HepG2 (cell line): Measurements from ENCODE around the gene OGFOD3. TPM values are rescaled to one million over a fixed set of nuclear protein-coding genes. Genes with fewer than 3 reads are reported as not detected.

Experiments
- ATAC-seq: fragments of 200-7000 bp; cut with Tn5 transposase; 3 replicates; pipeline ENCODE4 v1.9.1; 2020; ENCODE audit warnings: mild to moderate bottlenecking, moderate library complexity
- BruUV-seq: library from RNA; stranded (reverse); fragments of 400-500 nt; replicated peaks from 2 replicates; lab custom pipeline; 2021; lab: Mats Ljungman, UMichigan
- CTCF ChIA-PET: fragments of 300-600 bp; formaldehyde crosslinking; extraction: SDS; loops from one replicate; lab custom pipeline; 2021; ENCODE audit warnings: low total read pairs, inconsistent platforms, low intra/inter-chr PET ratio; lab: Yijun Ruan, JAX
- POLR2A ChIA-PET: fragments of 350-600 bp; sonication (Branson Sonifier 250); formaldehyde crosslinking; loops from one replicate; lab custom pipeline; 2020; ENCODE audit warnings: antibody characterized with exemption, inconsistent platforms; lab: Yijun Ruan, JAX
- DNase-seq: peaks from one replicate; pipeline ENCODE4 v3.0.0-alpha.2; 2015; ENCODE audit warnings: low spot score
- FAIRE-seq: peaks from 3 replicates; lab custom pipeline; 2011; peaks lifted over from hg19 to GRCh38; lab: Jason Lieb, UNC
- H2AFZ ChIP-seq: one replicate; pipeline ENCODE4 v1.6.1; 2011; ENCODE audit warnings: low read length, inconsistent platforms
- H3K27ac ChIP-seq: fragments of 300-600 bp; 3 replicates; pipeline ENCODE4 v1.8.0; 2011; ENCODE audit warnings: mixed run types, mild to moderate bottlenecking, mixed read lengths, low read length, inconsistent platforms; ENCODE audit not compliant: insufficient read depth; ENCODE audit errors: extremely low read length
- H3K27me3 ChIP-seq, 2 experiments: fragments of 200-600 bp in 1 of 2; 2 replicates in 1 of 2; 3 replicates in 1 of 2; pipeline versions ENCODE4 v1.6.0 to v1.8.0; 2011; ENCODE audit warnings: low read length in 2 of 2, mild to moderate bottlenecking in 2 of 2, moderate library complexity in 2 of 2, inconsistent platforms in 1 of 2; ENCODE audit not compliant: insufficient read depth in 2 of 2, control insufficient read depth in 1 of 2
- H3K36me3 ChIP-seq, 2 experiments: fragments of 200-600 bp in 1 of 2; replicated peaks in 1 of 2; 2 replicates in 1 of 2; 3 replicates in 1 of 2; pipeline versions ENCODE4 v1.5.1 to v1.8.0; 2011; ENCODE audit warnings: low read length in 2 of 2, inconsistent platforms in 1 of 2; ENCODE audit not compliant: insufficient read depth in 2 of 2, control insufficient read depth in 1 of 2
- H3K4me1 ChIP-seq: 2 replicates; pipeline ENCODE4 v1.5.1; 2012; ENCODE audit warnings: low read length, inconsistent platforms; ENCODE audit not compliant: insufficient read depth
- H3K4me2 ChIP-seq: 2 replicates; pipeline ENCODE4 v1.6.0; 2011; ENCODE audit warnings: low read depth, low read length, inconsistent platforms
- H3K4me3 ChIP-seq, 3 experiments: fragments of 200-600 bp in 1 of 3; sonication (generic), shearing (Covaris generic) in 1 of 3; replicated peaks in 1 of 3; 2 replicates each; pipeline ENCODE4 v1.5.1; 2011 to 2016; ENCODE audit warnings: low read length in 3 of 3, inconsistent platforms in 2 of 3, low read depth in 2 of 3, mild to moderate bottlenecking in 2 of 3, control low read depth in 1 of 3, mixed read lengths in 1 of 3; ENCODE audit not compliant: insufficient read depth in 1 of 3
- H3K79me2 ChIP-seq: one replicate; pipeline ENCODE4 v1.6.1; 2011; ENCODE audit warnings: low read length, inconsistent platforms; ENCODE audit not compliant: insufficient read depth
- H3K9ac ChIP-seq: 2 replicates; pipeline ENCODE4 v1.6.0; 2011; ENCODE audit warnings: mild to moderate bottlenecking, low read depth, low read length, inconsistent platforms; ENCODE audit not compliant: insufficient read depth
- H3K9me3 ChIP-seq: 2 replicates; pipeline ENCODE4 v1.5.1; 2012; ENCODE audit warnings: mild to moderate bottlenecking, low read length
- H4K20me1 ChIP-seq: 2 replicates; pipeline ENCODE4 v1.6.0; 2011; ENCODE audit warnings: inconsistent platforms, mild to moderate bottlenecking, low read length, moderate library complexity; ENCODE audit not compliant: insufficient read depth
- ATM ChIP-seq: fragments of 450-650 bp; IDR thresholded peaks from 2 replicates; pipeline ENCODE4 v1.7.1; 2017; ENCODE audit warnings: mild to moderate bottlenecking, borderline replicate concordance
- PTBP1 ChIP-seq: fragments of 200-400 bp; formaldehyde crosslinking; IDR thresholded peaks from 2 replicates; pipeline ENCODE4 v1.6.1; 2018; ENCODE audit warnings: low read length, low read depth; ENCODE audit not compliant: poor library complexity, severe bottlenecking
- SMC3 ChIP-seq: IDR thresholded peaks from 2 replicates; pipeline ENCODE4 v1.6.1; 2011; ENCODE audit warnings: low read length, improper control_type of control experiment
- STAG1 ChIP-seq: sonication (generic); formaldehyde crosslinking; IDR thresholded peaks from 2 replicates; pipeline ENCODE4 v1.4.0; 2020; ENCODE audit warnings: missing genetic modification reagents
- WIZ ChIP-seq: sonication (generic); formaldehyde crosslinking; IDR thresholded peaks from 2 replicates; pipeline ENCODE4 v1.5.1; 2020; ENCODE audit warnings: mild to moderate bottlenecking, missing genetic modification reagents
- ZBTB20 ChIP-seq: sonication (generic); formaldehyde crosslinking; IDR thresholded peaks from 2 replicates; pipeline ENCODE4 v1.8.1; 2023; ENCODE audit warnings: missing genetic modification reagents, low read depth, mild to moderate bottlenecking, borderline replicate concordance
- ZMYM3 ChIP-seq: sonication (generic); formaldehyde crosslinking; IDR thresholded peaks from 2 replicates; pipeline ENCODE4 v1.5.1; 2020; ENCODE audit warnings: mild to moderate bottlenecking, missing genetic modification reagents
- ZNF138 ChIP-seq: sonication (generic); formaldehyde crosslinking; IDR thresholded peaks from 2 replicates; pipeline ENCODE4 v1.5.0; 2020; ENCODE audit warnings: mild to moderate bottlenecking, low read depth, missing genetic modification reagents
- ZNF251 ChIP-seq: sonication (generic); formaldehyde crosslinking; IDR thresholded peaks from 2 replicates; pipeline ENCODE4 v1.9.0; 2021; ENCODE audit warnings: mild to moderate bottlenecking, missing genetic modification reagents
- ZNF333 ChIP-seq: sonication (generic); formaldehyde crosslinking; IDR thresholded peaks from 2 replicates; pipeline ENCODE4 v1.4.0; 2020; ENCODE audit warnings: mild to moderate bottlenecking, missing genetic modification reagents, borderline replicate concordance
- ZNF547 ChIP-seq: sonication (generic); formaldehyde crosslinking; IDR thresholded peaks from 2 replicates; pipeline ENCODE4 v1.5.1; 2020; ENCODE audit warnings: mild to moderate bottlenecking, missing genetic modification reagents
- ZNF577 ChIP-seq: sonication (generic); formaldehyde crosslinking; IDR thresholded peaks from 2 replicates; pipeline ENCODE4 v1.4.0; 2020; ENCODE audit warnings: mild to moderate bottlenecking, low read depth, missing genetic modification reagents, borderline replicate concordance
- ZNF772 ChIP-seq: sonication (generic); formaldehyde crosslinking; IDR thresholded peaks from 2 replicates; pipeline ENCODE4 v1.5.0; 2020; ENCODE audit warnings: mild to moderate bottlenecking, missing genetic modification reagents
- ZNF883 ChIP-seq: sonication (generic); formaldehyde crosslinking; IDR thresholded peaks from 2 replicates; pipeline ENCODE4 v1.5.1; 2020; ENCODE audit warnings: mild to moderate bottlenecking, missing genetic modification reagents; ENCODE audit errors: not compliant biosample characterization
- ZNF891 ChIP-seq: sonication (generic); formaldehyde crosslinking; IDR thresholded peaks from 2 replicates; pipeline ENCODE4 v1.5.0; 2020; ENCODE audit warnings: mild to moderate bottlenecking, missing genetic modification reagents
- WGBS: methylation state at CpG from one replicate; pipeline ENCODE4 v1.1.6; 2017; ENCODE audit warnings: low lambda C conversion rate; 5-methylcytosine and 5-hydroxymethylcytosine counted together
- in situ Hi-C: cut with HindIII; loops from 2 replicates; pipeline ENCODE4 v1.10.0; 2017; ENCODE audit warnings: low pct_unique_long_range_greater_than_20kb; ENCODE audit not compliant: extremely low pct_ligation_motif_present
- intact Hi-C: fragments of 100-400 bp; cut with micrococcal nuclease; formaldehyde crosslinking; loops from one replicate; pipeline ENCODE4 v1.10.0; 2022; ENCODE audit not compliant: unreplicated experiment
- polyA plus RNA-seq, 8 experiments: library from polyadenylated mRNA; depleted of rRNA in 3 of 8; stranded (reverse) in 7 of 8; unstranded in 1 of 8; fragments of >200 nt; fragmentation: Illumina TruSeq in 4 of 8; extraction: Trizol in 4 of 8; gene quantifications; 2 replicates each; pipeline versions ENCODE4 v1.2.1 to v1.2.3, GENCODE V29; 2011 to 2016; ENCODE audit warnings: low read depth in 4 of 8, missing spikeins in 1 of 8, mixed read lengths in 1 of 8; ENCODE audit not compliant: insufficient read depth in 1 of 8
- total RNA-seq, 5 experiments: library from RNA; depleted of rRNA; stranded (reverse); fragments of >200 nt; fragmentation: Illumina TruSeq; extraction: Trizol; gene quantifications; 2 replicates each; pipeline ENCODE4 v1.2.3, GENCODE V29; 2016; ENCODE audit warnings: low read depth in 1 of 5
- TF ChIP-seq, protein P1 (sequence below): sonication (generic); formaldehyde crosslinking; IDR thresholded peaks from 2 replicates; pipeline ENCODE4; 2020; ENCODE audit warnings: missing genetic modification reagents, mild to moderate bottlenecking, borderline replicate concordance
- TF ChIP-seq, protein P2 (sequence below): sonication (generic); formaldehyde crosslinking; IDR thresholded peaks from 2 replicates; pipeline ENCODE4 v1.5.1; 2020; ENCODE audit warnings: missing genetic modification reagents, mild to moderate bottlenecking, borderline replicate concordance
- TF ChIP-seq, protein P3 (sequence below): IDR thresholded peaks from 2 replicates; pipeline ENCODE4 v1.6.1; 2016; ENCODE audit warnings: mild to moderate bottlenecking

OGFOD3 gene
- total and polyA plus RNA-seq, 2 of the 13 experiments (the other 11 are each of a cell fraction or from before 2014, with no cell fraction given): 40.0 to 42.1 TPM

DNA sequence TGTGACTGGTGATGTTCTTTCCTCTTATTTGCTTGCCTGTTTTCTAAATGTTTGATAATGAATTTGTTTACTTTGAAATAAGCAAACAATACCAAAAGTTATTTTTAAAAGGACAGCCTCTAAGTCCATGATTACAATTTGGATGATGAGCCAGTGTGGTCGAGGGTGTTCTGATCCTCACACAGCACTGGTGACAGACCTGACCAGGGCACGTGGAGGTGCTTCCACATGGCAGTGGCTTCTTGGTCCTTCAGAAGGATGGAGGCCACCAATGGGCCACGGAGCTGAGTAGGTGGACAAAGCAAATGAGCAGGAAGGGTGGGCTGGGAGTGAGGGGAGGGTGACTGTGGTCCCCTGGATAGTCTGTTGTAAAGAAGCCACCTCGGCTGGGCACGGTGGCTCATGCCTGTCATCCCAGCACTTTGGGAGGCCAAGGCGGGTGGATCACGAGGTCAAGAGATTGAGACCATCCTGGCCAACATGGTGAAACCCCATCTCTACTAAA, 63.5 kb downstream of the OGFOD3 start:
- ChIA-PET CTCF (interaction anchor here (5.1 kb wide), 1 partner anchor 60 kb away, joined by 41 read pairs; no protein-coding TSS in a partner anchor), POLR2A (interaction anchor here (0.8 to 5.0 kb wide), 6 partner anchors 9 to 119 kb away, joined by 3 to 36 read pairs (median 10); no protein-coding TSS in a partner anchor)
- 52% methylated on average over 7 of the region's 7 CpGs for WGBS
- in situ Hi-C loops (loop anchor here (5.0 to 10.0 kb wide), 3 partner anchors 32 to 200 kb away; no protein-coding TSS in a partner anchor), intact Hi-C loops (loop anchor here (5.0 kb wide), 2 partner anchors 32 to 197 kb away; no protein-coding TSS in a partner anchor)
- H3K27me3 ChIP-seq: no peaks in the 10 kb centered on the region
- no peaks in the 10 kb centered on the region for H3K9me3 ChIP-seq
- no peaks in the 10 kb centered on the region for H3K79me2 ChIP-seq
- H2AFZ ChIP-seq: no peak overlapping the region
- no peaks in the 10 kb centered on the region for H4K20me1 ChIP-seq
- ATAC-seq: no peak
- no peak for FAIRE-seq
- DNase-seq: no peak
- peak overlapping the region; percentile 2; the same call in 1 of the 2 replicates for H3K9ac ChIP-seq
- H3K27ac ChIP-seq: no peak overlapping the region
- no TSS peak for BruUV-seq
- H3K4me1 ChIP-seq: peaks cover 96% of the 10 kb centered on the region
- H3K4me2 ChIP-seq: peak overlapping the region; percentile 68
- no peaks in the 10 kb centered on the region for H3K36me3 ChIP-seq
- H3K4me3 ChIP-seq: no peak overlapping the region; a peak in 1 of 6 replicates
- peak; percentile 24 for TF ChIP-seq ZNF883 (CRISPR knock-in tag)
- TF ChIP-seq ZBTB20 (CRISPR knock-in tag): no peak
- no peak for TF ChIP-seq ATM
- TF ChIP-seq ZNF138: no peak
- no peak for TF ChIP-seq ZNF772
- no peak for TF ChIP-seq PTBP1
- TF ChIP-seq, protein P1, sequence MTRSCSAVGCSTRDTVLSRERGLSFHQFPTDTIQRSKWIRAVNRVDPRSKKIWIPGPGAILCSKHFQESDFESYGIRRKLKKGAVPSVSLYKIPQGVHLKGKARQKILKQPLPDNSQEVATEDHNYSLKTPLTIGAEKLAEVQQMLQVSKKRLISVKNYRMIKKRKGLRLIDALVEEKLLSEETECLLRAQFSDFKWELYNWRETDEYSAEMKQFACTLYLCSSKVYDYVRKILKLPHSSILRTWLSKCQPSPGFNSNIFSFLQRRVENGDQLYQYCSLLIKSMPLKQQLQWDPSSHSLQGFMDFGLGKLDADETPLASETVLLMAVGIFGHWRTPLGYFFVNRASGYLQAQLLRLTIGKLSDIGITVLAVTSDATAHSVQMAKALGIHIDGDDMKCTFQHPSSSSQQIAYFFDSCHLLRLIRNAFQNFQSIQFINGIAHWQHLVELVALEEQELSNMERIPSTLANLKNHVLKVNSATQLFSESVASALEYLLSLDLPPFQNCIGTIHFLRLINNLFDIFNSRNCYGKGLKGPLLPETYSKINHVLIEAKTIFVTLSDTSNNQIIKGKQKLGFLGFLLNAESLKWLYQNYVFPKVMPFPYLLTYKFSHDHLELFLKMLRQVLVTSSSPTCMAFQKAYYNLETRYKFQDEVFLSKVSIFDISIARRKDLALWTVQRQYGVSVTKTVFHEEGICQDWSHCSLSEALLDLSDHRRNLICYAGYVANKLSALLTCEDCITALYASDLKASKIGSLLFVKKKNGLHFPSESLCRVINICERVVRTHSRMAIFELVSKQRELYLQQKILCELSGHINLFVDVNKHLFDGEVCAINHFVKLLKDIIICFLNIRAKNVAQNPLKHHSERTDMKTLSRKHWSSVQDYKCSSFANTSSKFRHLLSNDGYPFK (CRISPR knock-in tag): 0 out of 2 replicates have a peak, but pooled peaks have one; percentile 35
- TF ChIP-seq ZNF577 (CRISPR knock-in tag): no peak
- no peak for TF ChIP-seq ZNF333 (CRISPR knock-in tag)
- TF ChIP-seq ZNF547 (CRISPR knock-in tag): peak; percentile 21; the same call in 1 of the 2 replicates
- TF ChIP-seq ZMYM3 (CRISPR knock-in tag): peak; percentile 27; the same call in 1 of the 2 replicates
- TF ChIP-seq, protein P2, sequence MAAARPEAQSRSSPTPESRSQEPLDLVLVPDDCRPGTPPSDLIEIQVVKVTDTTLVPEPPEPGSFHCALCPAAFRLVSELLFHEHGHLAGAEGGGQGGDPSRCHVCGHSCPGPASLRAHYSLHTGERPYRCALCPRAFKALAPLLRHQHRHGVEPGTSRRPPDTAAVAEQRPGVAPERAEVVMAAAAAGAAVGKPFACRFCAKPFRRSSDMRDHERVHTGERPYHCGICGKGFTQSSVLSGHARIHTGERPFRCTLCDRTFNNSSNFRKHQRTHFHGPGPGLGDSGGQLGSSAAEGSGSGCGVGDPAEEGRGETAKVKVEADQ (CRISPR knock-in tag): no peak
- no peak for TF ChIP-seq ZNF251
- TF ChIP-seq, protein P3, sequence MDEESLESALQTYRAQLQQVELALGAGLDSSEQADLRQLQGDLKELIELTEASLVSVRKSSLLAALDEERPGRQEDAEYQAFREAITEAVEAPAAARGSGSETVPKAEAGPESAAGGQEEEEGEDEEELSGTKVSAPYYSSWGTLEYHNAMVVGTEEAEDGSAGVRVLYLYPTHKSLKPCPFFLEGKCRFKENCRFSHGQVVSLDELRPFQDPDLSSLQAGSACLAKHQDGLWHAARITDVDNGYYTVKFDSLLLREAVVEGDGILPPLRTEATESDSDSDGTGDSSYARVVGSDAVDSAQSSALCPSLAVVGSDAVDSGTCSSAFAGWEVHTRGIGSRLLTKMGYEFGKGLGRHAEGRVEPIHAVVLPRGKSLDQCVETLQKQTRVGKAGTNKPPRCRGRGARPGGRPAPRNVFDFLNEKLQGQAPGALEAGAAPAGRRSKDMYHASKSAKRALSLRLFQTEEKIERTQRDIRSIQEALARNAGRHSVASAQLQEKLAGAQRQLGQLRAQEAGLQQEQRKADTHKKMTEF: 0 out of 2 replicates have a peak, but pooled peaks have one; percentile 1
- TF ChIP-seq ZNF891 (CRISPR knock-in tag): no peak
- TF ChIP-seq SMC3: no peak
- TF ChIP-seq STAG1: no peak
- 0 out of 2 replicates have a peak, but pooled peaks have one; percentile 24 for TF ChIP-seq WIZ
